ENCODE results near the gene EBF3.

Gene EBF3

DNA sequence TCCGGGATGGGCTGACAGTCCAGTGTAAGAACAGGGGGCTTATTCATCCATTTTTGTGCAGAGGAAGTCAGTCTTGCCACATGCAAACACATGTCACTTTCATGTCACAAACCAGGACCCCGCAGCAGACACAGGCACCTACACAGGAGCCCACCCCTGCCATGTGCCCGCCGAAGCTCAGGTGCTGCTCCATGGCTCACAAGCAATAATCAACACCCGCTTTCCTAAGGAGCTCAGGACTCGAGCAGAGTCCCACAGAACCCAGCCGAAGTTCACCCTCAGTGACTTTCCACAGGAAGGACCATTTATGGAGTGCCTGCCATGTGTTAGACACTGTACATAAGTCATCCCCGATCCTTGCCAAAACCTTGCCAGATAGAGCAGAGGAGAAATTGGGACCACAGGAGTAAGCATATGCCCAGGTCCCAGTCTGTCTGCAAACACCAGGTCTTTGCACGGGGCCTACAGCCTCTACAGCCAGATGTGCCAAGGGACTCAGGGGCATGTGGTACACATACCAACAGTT is 99.4 kb downstream of the EBF3 start:
- no peak overlapping the region for H3K4ac ChIP-seq (ENCODE audit: low read length)
- H3K36me3 ChIP-seq (replicated peaks in 1 of 2; ENCODE audit: control insufficient read depth in 2 of 2, insufficient read depth in 2 of 2, low read length in 2 of 2) = no peaks in the 10 kb centered on the region
- H4K91ac ChIP-seq (ENCODE audit: low read depth, low read length, poor library complexity) = no peak overlapping the region
- H3K23ac ChIP-seq (ENCODE audit: low read depth, low read length, poor library complexity) = no peak overlapping the region
- H2AK5ac ChIP-seq (ENCODE audit: low read depth, low read length) = peak overlapping the region; percentile 86
- H2BK120ac ChIP-seq (ENCODE audit: low read depth, low read length) = peak overlapping the region; percentile 65
- H3K79me1 ChIP-seq (ENCODE audit: low read depth, low read length) = no peaks in the 10 kb centered on the region
- no peak overlapping the region for H2AFZ ChIP-seq (ENCODE audit: low read length)
- H3K14ac ChIP-seq (ENCODE audit: low read length) = no peak overlapping the region
- no CpG with 5 or more reads among the region's 9 CpGs for WGBS, 2 donors (ENCODE audit: extremely low coverage in 2 of 2, insufficient read length in 2 of 2, insufficient replicate concordance in 1 of 2)
- no peak overlapping the region for H2BK15ac ChIP-seq (ENCODE audit: low read length)
- H4K8ac ChIP-seq (ENCODE audit: low read depth, low read length) = no peak overlapping the region
- no peak overlapping the region for H3K9ac ChIP-seq (ENCODE audit: low read depth, low read length, poor library complexity)
- H3K4me1 ChIP-seq (ENCODE audit: control insufficient read depth in 2 of 2, insufficient read depth in 1 of 2, low read depth in 1 of 2, low read length in 2 of 2) = peaks cover 0 to 17% of the 10 kb centered on the region in 2 donors
- H3K27ac ChIP-seq (replicated peaks; ENCODE audit: low read length) = no peak overlapping the region
- no peaks in the 10 kb centered on the region for H3K27me3 ChIP-seq (ENCODE audit: control insufficient read depth in 3 of 3, insufficient read depth in 3 of 3, low read depth in 1 of 3, low read length in 3 of 3)
- H3K18ac ChIP-seq (ENCODE audit: low read length) = peak overlapping the region; percentile 23
- peaks cover 0 to 2% of the 10 kb centered on the region in 2 donors for H3K9me3 ChIP-seq (replicated peaks in 1 of 2; ENCODE audit: control insufficient read depth in 2 of 2, insufficient read depth in 1 of 2, low read depth in 1 of 2, low read length in 2 of 2)
- no peak overlapping the region for H3K4me2 ChIP-seq (ENCODE audit: insufficient read depth, low read length, poor library complexity, severe bottlenecking)
- H2BK5ac ChIP-seq (ENCODE audit: low read length) = no peak overlapping the region
- DNase-seq (ENCODE audit: low spot score) = no peak
- H2BK12ac ChIP-seq (ENCODE audit: low read length) = no peak overlapping the region
- no peak overlapping the region for H3K4me3 ChIP-seq (ENCODE audit: low read length in 2 of 2)

DNA sequence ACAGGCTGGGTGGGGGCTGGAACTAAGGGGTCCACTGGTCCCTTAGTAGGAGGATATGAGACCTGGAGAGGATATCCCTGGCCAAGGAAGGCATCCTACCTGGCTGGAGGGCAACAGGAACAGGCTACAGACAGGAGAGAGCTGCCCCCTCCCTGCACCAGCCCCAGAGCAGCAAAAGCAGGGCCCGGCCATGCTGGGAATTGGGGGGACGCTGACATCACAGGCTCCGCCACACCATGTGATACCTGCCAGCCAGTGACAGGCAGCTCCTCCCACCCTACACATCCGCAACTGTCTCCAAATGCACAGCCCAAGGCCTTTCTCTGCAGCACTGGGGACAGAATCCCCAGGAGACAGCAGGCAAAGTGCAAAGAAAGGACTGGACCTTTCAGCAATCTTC is 100.0 kb downstream of the EBF3 start:
- Histone ChIP-seq H2AFZ (ENCODE audit: low read length) (no peak overlapping the region), H3K14ac (ENCODE audit: low read length) (peak overlapping the region; percentile 4), H3K4ac (ENCODE audit: low read length) (no peak overlapping the region), H3K4me2 (ENCODE audit: insufficient read depth, low read length, poor library complexity, severe bottlenecking) (no peak overlapping the region), H2BK120ac (ENCODE audit: low read depth, low read length) (peak overlapping the region; percentile 36), H3K9ac (ENCODE audit: low read depth, low read length, poor library complexity) (no peak overlapping the region), H3K4me3 (ENCODE audit: low read length in 2 of 2) (no peak overlapping the region), H3K36me3 (replicated peaks in 1 of 2; ENCODE audit: control insufficient read depth in 2 of 2, insufficient read depth in 2 of 2, low read length in 2 of 2) (no peaks in the 10 kb centered on the region), H2AK5ac (ENCODE audit: low read depth, low read length) (peak overlapping the region; percentile 86), H2BK5ac (ENCODE audit: low read length) (no peak overlapping the region), H3K4me1 (ENCODE audit: control insufficient read depth in 2 of 2, insufficient read depth in 1 of 2, low read depth in 1 of 2, low read length in 2 of 2) (peaks cover 0 to 14% of the 10 kb centered on the region in 2 donors), H4K91ac (ENCODE audit: low read depth, low read length, poor library complexity) (no peak overlapping the region), H3K9me3 (replicated peaks in 1 of 2; ENCODE audit: control insufficient read depth in 2 of 2, insufficient read depth in 1 of 2, low read depth in 1 of 2, low read length in 2 of 2) (peaks cover 0 to 2% of the 10 kb centered on the region in 2 donors), H2BK15ac (ENCODE audit: low read length) (no peak overlapping the region), H3K27ac (replicated peaks; ENCODE audit: low read length) (no peak overlapping the region), H3K23ac (ENCODE audit: low read depth, low read length, poor library complexity) (no peak overlapping the region), H3K27me3 (ENCODE audit: control insufficient read depth in 3 of 3, insufficient read depth in 3 of 3, low read depth in 1 of 3, low read length in 3 of 3) (no peaks in the 10 kb centered on the region), H2BK12ac (ENCODE audit: low read length) (no peak overlapping the region), H4K8ac (ENCODE audit: low read depth, low read length) (no peak overlapping the region), H3K18ac (ENCODE audit: low read length) (peak overlapping the region; percentile 63), H3K79me1 (ENCODE audit: low read depth, low read length) (no peaks in the 10 kb centered on the region)
- no peak for DNase-seq (ENCODE audit: low spot score)
- no CpG with 5 or more reads among the region's 4 CpGs for WGBS, 2 donors (ENCODE audit: extremely low coverage in 2 of 2, insufficient read length in 2 of 2, insufficient replicate concordance in 1 of 2)

DNA sequence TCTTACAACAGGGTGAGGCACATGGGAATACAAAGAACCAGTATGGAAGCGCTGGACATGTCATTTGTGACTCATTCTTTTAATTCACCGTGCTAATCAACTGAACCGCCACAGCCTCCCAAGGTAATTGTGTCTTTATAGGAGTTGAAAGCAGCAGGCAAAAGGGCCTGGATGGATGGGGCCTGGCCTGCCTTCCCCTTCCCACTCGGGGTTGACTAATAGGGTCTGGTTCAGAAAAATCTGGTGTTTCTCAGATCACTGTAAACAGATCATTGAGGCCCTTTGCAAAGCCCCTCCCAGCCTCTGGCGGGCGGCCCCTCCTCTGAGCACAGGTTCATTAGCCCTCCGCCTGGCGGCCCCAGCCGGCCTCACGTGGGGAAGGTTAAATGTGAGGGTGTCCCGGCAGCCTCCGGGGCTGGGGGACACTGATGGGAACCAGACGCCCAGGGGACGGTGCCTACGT is 100.8 kb downstream of the EBF3 start:
- peak overlapping the region; percentile 30 for H3K27ac ChIP-seq (replicated peaks; ENCODE audit: low read length)
- no peak for DNase-seq (ENCODE audit: low spot score)

DNA sequence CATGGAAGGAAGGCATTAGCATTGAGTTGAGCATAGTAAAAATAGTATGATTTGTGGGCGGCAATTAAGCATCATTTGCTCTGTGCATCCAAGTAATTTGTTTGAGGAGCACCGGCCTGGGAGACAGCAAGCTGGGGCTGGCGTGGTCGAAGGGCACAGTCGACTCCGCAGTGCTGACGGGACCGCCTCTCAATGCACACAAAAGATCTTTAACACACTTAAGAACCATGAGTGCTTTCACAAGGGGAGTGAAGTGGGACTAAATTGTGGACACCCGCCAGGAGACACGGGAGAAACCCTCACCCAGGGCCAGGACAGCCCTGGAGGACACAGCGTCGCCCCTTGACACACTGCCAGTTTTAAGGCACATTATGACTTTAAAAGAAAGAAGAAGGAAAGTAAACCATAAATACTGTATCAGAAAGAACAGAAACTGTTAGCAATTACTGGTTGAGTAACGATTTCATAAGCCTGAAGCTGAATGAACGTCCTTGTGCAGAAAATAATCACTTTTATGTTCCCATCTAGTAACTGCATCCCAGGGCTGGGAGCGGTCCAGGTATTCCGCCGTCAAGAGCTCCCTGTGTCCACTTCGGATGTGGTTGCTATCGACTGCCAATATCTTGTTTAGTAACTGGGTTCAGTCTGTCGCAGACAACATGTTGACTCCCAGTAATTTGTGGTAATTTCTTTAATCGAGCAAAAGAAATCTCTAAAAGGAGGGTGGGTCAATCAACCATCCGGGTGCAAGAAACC is 102.1 kb downstream of the EBF3 start:
- Histone ChIP-seq H3K4ac (ENCODE audit: low read length) (no peak overlapping the region), H3K18ac (ENCODE audit: low read length) (no peak overlapping the region), H4K8ac (ENCODE audit: low read depth, low read length) (no peak overlapping the region), H2BK5ac (ENCODE audit: low read length) (no peak overlapping the region), H3K14ac (ENCODE audit: low read length) (no peak overlapping the region), H4K91ac (ENCODE audit: low read depth, low read length, poor library complexity) (no peak overlapping the region), H3K27me3 (ENCODE audit: control insufficient read depth in 3 of 3, insufficient read depth in 3 of 3, low read depth in 1 of 3, low read length in 3 of 3) (no peaks in the 10 kb centered on the region), H2BK120ac (ENCODE audit: low read depth, low read length) (no peak overlapping the region), H2AFZ (ENCODE audit: low read length) (no peak overlapping the region), H3K4me3 (ENCODE audit: low read length in 2 of 2) (no peak overlapping the region), H2BK15ac (ENCODE audit: low read length) (peak overlapping the region; percentile 52), H3K27ac (replicated peaks; ENCODE audit: low read length) (no peak overlapping the region), H3K79me1 (ENCODE audit: low read depth, low read length) (no peaks in the 10 kb centered on the region), H3K4me1 (ENCODE audit: control insufficient read depth in 2 of 2, insufficient read depth in 1 of 2, low read depth in 1 of 2, low read length in 2 of 2) (peaks cover 0 to 10% of the 10 kb centered on the region in 2 donors), H3K36me3 (replicated peaks in 1 of 2; ENCODE audit: control insufficient read depth in 2 of 2, insufficient read depth in 2 of 2, low read length in 2 of 2) (no peaks in the 10 kb centered on the region), H2BK12ac (ENCODE audit: low read length) (no peak overlapping the region), H2AK5ac (ENCODE audit: low read depth, low read length) (peak overlapping the region; percentile 45), H3K4me2 (ENCODE audit: insufficient read depth, low read length, poor library complexity, severe bottlenecking) (no peak overlapping the region), H3K23ac (ENCODE audit: low read depth, low read length, poor library complexity) (no peak overlapping the region), H3K9me3 (replicated peaks in 1 of 2; ENCODE audit: control insufficient read depth in 2 of 2, insufficient read depth in 1 of 2, low read depth in 1 of 2, low read length in 2 of 2) (no peaks in the 10 kb centered on the region), H3K9ac (ENCODE audit: low read depth, low read length, poor library complexity) (no peak overlapping the region)
- DNase-seq (ENCODE audit: low spot score) = no peak
- WGBS, 2 donors (ENCODE audit: extremely low coverage in 2 of 2, insufficient read length in 2 of 2, insufficient replicate concordance in 1 of 2) = no CpG with 5 or more reads among the region's 22 CpGs

More for the DNA sequence above, 100.8 kb downstream of the EBF3 start:
- no peak overlapping the region for H2BK15ac ChIP-seq (ENCODE audit: low read length)
- no peak overlapping the region for H4K8ac ChIP-seq (ENCODE audit: low read depth, low read length)
- no peak overlapping the region for H3K23ac ChIP-seq (ENCODE audit: low read depth, low read length, poor library complexity)
- no peaks in the 10 kb centered on the region for H3K27me3 ChIP-seq (ENCODE audit: control insufficient read depth in 3 of 3, insufficient read depth in 3 of 3, low read depth in 1 of 3, low read length in 3 of 3)
- H4K91ac ChIP-seq (ENCODE audit: low read depth, low read length, poor library complexity) = no peak overlapping the region
- no peak overlapping the region for H2BK5ac ChIP-seq (ENCODE audit: low read length)
- no peak overlapping the region for H2AK5ac ChIP-seq (ENCODE audit: low read depth, low read length)
- H2AFZ ChIP-seq (ENCODE audit: low read length) = peak overlapping the region; percentile 45
- no peak overlapping the region for H3K4me2 ChIP-seq (ENCODE audit: insufficient read depth, low read length, poor library complexity, severe bottlenecking)
- H3K4me1 ChIP-seq (ENCODE audit: control insufficient read depth in 2 of 2, insufficient read depth in 1 of 2, low read depth in 1 of 2, low read length in 2 of 2) = peaks cover 0 to 10% of the 10 kb centered on the region in 2 donors
- no peak overlapping the region for H2BK120ac ChIP-seq (ENCODE audit: low read depth, low read length)
- H3K9me3 ChIP-seq (replicated peaks in 1 of 2; ENCODE audit: control insufficient read depth in 2 of 2, insufficient read depth in 1 of 2, low read depth in 1 of 2, low read length in 2 of 2) = peaks cover 0 to 2% of the 10 kb centered on the region in 2 donors
- H3K4ac ChIP-seq (ENCODE audit: low read length) = no peak overlapping the region
- H3K14ac ChIP-seq (ENCODE audit: low read length) = no peak overlapping the region
- no peak overlapping the region for H3K18ac ChIP-seq (ENCODE audit: low read length)
- no peak overlapping the region for H2BK12ac ChIP-seq (ENCODE audit: low read length)
- no peaks in the 10 kb centered on the region for H3K79me1 ChIP-seq (ENCODE audit: low read depth, low read length)
- no peaks in the 10 kb centered on the region for H3K36me3 ChIP-seq (replicated peaks in 1 of 2; ENCODE audit: control insufficient read depth in 2 of 2, insufficient read depth in 2 of 2, low read length in 2 of 2)
- H3K9ac ChIP-seq (ENCODE audit: low read depth, low read length, poor library complexity) = no peak overlapping the region
- no peak overlapping the region for H3K4me3 ChIP-seq (ENCODE audit: low read length in 2 of 2)
- WGBS, 2 donors (ENCODE audit: extremely low coverage in 2 of 2, insufficient read length in 2 of 2, insufficient replicate concordance in 1 of 2) = no CpG with 5 or more reads among the region's 15 CpGs

All from neuronal stem cell (in vitro differentiated cells).